Activated gamma-delta T cell (primary cell): ENCODE results near the gene ERC1.

ENCODE experiments used
- DNase-seq: peaks from one replicate; lab custom pipeline; 2025; lab: John Stamatoyannopoulos, UW
- total RNA-seq, 2 donors: gene quantifications; one replicate each; lab custom pipeline; 2026; lab: John Stamatoyannopoulos, UW

ERC1 gene
- total RNA-seq = 48.7 to 55.8 reads per million in 2 donors

DNA sequence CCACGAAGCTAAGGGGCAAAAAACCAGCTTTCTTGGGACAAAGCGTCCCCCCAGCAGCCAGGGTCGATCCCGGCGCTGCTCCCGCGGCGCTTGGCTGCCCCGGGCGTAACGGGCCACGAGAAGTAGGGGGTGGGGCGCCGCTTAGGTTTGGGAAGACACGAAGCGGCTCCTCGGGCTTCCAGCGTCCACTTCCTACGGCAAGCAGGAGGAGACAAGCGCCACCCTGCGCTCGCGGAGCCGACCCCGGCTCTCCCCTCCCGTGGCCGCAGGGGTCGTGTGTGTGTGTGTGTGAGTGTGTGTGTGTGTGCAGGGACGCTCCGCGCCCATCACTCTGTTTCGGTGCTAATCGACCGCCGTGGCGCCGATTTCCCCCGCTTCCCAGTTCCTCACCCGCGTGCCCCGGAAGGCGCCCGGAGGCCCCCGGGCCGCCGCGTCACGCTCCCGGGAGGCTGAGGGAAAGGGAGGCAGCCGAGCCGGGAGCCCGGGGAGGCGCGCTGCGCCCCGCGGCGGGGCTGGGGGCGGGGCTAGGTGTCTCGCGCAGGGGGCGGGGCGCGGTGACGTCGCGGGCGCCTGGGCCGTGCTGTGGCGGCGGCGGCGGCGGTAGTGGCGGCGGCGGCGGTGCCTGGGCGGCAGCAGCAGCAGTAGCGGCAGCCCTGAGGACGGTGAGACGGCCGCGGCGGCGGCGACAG, at the start of gene ERC1:
Gene ERC1 (plus strand): TSS at position 563 of the 689 bp plus-strand sequence. CDS start 36,681 bp downstream, outside the sequence.
- DNase-seq = peak; percentile 81

DNA sequence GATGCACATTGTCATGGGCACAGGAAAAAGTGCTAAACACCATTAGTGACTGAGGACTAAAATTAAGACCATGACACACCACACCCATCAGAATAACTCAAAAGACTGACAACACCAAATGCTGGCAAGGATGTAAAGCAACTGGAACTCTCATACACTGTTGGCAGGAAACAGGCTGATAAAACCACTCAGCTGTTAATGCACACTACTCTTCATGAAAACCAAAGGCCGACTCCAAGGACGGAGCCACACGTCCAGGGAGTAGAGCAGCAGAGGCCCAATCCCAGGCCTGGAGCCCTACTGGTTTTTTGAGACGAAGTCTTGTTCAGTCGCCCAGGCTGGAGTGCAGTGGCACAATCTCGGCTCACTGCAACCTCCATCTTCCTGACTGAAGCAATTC, 48.0 kb upstream of the ERC1 start:
- no peak for DNase-seq

DNA sequence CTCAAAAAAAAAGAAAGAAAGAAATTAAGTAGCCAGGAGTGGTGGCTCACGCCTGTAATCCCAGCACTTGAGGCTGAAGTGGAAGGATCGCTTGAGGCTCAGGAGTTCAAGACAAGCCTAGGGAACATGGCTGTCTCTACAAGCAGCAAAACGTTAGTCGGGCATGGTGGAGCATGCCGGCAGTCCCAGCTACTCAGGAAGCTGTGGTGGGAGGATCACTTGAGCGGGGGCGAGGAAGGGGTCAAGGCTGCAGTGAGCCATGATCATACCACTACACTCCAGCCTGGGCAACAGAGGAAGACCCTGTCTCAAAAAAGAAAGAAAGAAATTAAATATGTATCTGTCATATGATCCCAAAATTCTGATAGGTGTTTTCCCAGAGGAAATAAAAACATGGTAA, 46.8 kb upstream of the ERC1 start:
- DNase-seq = no peak

DNA sequence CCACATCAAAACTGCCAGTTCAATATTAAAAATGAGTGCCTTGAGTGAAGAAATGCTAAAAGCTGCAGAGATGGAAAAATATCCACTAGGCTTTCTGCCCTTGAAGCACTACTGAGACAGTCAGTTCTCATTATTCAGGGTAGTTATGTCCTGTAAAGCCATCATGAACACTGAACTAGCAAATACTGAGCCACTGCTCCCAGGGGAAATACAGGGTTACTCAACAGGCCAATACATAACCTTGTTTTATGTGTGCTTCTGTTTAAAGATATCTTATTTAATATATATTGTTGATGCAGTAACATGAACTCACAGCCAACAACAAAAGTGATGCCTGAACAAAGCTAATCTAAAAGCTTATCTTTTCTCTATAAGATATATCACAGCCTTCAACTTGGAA, 44.8 kb upstream of the ERC1 start:
- DNase-seq = no peak

DNA sequence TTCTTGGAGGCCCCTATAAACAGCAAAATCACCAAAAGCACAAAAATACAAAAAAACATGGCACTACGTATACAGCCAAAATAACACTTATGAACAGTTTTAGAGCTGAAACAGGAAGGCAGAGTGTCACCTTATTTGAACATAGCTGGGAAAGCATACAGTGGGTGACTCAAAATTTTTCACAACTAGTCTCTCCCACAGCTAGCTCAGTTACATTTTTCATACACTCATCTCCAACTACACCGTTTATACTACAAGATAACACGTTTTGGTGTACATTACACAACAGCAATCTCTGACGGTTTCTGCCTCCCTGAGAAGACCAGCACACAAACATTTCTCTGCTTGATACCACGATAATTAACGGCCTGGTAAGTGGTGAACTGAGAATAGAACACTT, 44.4 kb upstream of the ERC1 start:
- DNase-seq = no peak

GRCh38 chr12:948238-948637, 42.8 kb upstream of the ERC1 start:
- DNase-seq = no peak

DNA sequence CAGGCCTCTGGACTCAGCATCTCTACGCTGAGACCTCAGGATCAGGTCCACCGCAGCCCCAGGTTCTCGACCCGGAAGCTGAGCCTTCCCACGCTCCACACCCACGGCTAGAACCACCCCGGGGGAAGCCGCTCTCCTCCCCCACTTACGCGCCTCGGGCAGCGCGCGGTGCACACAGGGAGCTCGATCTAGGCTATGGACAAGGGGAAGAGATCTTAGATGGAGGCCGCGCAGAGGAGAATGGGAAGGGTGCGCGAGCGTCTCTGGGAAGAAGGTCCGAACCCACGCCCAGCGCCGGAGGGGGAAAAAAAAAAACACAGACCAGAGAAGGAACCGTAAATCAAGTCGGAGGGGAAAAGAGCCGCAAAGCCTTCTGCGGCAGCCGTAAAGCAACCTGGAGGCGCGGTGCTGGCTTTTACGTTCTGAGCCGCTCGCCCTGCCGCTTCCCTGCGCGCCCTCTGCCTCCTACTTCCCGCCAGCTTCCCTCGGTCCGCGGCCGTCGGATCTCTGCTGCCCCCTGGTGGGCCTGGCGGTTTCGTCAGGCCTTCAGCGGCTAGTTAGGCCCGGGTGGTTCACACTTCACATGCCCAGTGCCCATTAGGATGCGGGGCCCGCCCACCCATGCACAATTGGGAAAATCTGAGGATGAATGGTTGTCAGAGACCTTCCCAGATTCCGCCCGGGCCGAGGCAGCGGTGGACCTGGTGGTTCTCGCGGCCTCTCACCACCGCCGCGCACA, 41.4 kb upstream of the ERC1 start, which contains the start of gene RAD52:
Gene RAD52 (minus strand): TSS at position 242 of the 739 bp plus-strand sequence. CDS start 16,636 bp downstream, outside the sequence.
- DNase-seq = peak; percentile 87

- DNase-seq = no peak
Observed at GRCh38 chr12:951176-951575, 39.8 kb upstream of the ERC1 start.

DNA sequence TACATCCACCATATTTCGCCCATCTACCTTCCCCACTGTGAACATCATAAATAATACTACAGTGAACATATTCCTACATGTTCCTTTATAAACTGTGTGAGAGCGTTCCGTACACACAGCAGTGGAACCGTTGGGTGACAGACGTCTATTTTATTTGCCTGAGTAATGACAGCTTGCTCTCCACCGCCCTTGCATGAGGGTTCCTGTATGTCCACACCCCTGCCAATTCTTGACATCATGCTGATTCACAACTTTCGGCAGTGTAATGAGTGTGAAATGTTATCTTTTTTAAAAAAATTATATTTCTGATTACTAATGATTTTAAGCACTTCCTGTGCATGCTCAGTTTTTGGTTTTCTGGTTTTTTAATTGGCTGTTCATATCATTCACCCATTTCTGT, 37.2 kb upstream of the ERC1 start:
- DNase-seq = no peak

- DNase-seq = no peak
Observed at GRCh38 chr12:954741-955140, 36.3 kb upstream of the ERC1 start.

- no peak for DNase-seq
Observed at GRCh38 chr12:955939-956338, 35.1 kb upstream of the ERC1 start.

GRCh38 chr12:958588-959123, 32.4 kb upstream of the ERC1 start:
- DNase-seq = no peak

DNA sequence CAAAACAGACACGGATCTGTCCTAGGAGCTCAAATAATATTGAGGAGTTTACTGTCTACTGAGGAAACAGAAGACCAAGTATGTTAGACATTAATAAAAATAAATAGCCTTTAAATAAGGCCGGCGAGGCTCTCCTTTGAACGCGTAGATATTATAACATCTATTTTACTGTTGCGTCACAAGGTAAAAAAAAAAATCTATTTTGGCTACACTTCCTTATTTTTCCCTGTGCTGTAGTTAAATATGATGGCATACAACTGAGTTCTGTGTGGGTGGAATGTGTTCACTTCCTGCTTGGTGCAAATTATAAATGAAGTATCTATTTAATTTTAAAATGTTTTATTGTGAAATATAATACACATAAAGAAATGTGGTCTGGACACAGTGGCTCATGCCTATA, 24.3 kb upstream of the ERC1 start:
- DNase-seq = no peak

DNA sequence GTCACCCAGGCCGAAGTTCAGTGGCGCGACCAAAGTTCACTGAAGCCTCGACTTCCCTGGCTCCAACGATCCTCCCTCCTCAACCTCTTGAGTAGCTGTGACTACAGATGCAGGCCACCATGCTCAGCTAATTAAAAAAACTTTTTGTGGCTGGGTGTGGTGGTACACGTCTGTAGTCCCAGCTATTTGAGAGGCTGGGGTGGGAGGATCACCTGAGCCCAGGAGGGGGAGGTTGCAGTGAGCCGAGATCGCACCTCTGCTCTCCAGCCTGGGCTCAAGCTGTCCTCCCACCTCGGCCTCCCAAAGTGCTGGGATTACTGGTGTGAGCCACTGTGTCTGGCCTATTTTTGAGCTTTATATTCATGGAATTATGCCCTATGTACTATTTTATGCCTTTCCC, 23.4 kb upstream of the ERC1 start:
- no peak for DNase-seq

DNA sequence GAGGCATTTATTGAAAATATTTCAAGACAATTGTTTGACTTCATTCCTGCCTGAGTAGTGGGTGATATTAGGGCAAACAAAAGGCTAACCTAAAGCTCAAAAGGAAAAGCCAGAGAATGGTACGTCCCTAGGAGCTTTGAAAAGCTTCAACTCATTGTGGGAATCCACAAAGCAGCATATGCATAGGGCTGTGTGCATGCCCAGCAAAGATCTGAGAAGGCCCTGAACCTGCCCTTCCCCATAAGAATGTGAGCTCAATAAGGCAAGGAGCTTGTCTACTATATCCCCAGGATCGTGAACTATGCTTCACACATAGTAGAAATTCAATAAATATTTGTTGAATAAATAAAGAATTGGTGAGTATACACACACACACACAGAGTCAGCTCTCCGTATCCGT, 22.5 kb upstream of the ERC1 start:
- DNase-seq = no peak

DNA sequence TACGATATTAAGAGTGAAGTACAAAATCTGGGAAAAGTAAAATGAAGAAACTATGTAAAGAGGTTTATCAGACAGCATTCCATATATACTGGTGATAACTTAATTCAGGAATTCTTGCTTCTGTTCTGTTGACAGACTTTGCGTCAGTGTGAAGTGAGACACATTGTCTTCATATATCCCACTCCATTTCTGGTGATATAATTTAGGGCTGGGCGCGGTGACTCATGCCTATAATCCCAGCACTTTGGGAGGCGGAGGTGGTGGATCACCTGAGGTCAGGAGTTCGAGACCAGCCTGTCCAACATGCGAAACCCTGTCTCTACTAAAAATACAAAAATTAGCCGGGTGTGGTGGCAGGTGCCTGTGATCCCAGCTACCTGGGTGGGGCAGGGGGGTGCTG, 21.2 kb upstream of the ERC1 start:
- DNase-seq = no peak

DNA sequence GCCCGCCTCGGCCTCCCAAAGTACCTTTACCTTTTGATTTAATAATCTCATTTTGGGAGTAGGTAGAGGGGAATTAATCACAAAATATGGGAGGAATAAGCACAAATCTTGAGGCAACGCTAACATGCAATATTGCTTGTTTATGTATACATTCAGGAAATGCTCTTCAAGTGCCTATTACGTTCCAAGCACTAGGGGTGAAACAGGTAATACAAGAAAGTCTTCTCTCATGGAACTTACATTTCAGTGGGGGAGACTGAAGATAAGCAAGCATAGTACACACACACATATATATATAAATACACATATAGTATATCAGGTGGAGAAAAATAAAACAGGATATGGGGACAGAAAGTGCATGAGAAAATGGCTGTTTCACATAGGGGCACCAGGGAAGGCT, 19.0 kb upstream of the ERC1 start:
- DNase-seq = no peak

GRCh38 chr12:974271-974862, 16.7 kb upstream of the ERC1 start:
- DNase-seq = no peak

GRCh38 chr12:976644-977043, 14.4 kb upstream of the ERC1 start:
- no peak for DNase-seq

DNA sequence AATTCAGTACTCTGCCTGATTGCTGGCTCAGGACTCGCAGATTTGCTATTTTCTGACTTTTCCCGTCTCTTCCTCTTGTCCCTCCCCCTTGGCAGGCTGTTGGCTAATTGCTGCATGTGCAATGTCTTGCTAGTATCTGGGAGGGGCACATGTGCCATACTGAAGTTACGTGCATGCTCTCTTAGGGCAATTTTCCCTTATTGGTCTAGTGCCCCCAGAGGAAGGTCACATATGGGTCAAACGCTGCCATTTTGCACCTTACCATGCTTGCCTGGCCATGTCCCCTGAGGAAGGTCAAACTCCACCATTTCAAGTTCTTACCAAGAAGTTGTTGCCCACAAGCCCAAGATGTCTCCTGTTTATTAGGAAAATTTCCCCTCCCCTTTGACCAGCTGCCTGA, 13.9 kb upstream of the ERC1 start:
- DNase-seq = no peak

DNA sequence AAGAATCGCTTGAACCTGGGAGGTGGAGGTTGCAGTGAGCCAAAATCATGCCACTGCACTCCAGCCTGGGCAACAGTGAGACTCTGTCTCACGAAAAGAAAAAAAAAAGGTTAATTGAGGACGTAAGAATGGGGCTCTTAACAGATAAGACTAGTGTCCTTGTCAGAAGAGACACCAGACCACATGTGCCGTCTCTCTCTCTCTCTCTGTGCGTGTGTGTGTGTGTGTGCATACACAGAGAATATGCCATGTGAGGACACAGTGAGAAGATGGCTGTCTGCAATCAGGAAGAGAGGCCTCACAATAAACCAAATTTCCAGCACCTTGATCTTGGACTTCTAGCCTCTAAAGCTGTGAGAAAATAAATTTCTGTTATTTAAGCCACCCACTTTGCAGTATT, 11.7 kb upstream of the ERC1 start:
- no peak for DNase-seq

- DNase-seq = no peak
Observed at GRCh38 chr12:981176-981828, 9.7 kb upstream of the ERC1 start.
